NCI-H1092 (cell line): ENCODE results near the gene MINAR1.
"Not testable (repeated sequence)": the region's sequence is repeated elsewhere in the genome, so short reads cannot be mapped to it uniquely, and the experiment has no call there.

Experiments
- DNase-seq: peaks from one replicate; lab custom pipeline; 2025; lab: John Stamatoyannopoulos, UW

MINAR1 gene, protein sequence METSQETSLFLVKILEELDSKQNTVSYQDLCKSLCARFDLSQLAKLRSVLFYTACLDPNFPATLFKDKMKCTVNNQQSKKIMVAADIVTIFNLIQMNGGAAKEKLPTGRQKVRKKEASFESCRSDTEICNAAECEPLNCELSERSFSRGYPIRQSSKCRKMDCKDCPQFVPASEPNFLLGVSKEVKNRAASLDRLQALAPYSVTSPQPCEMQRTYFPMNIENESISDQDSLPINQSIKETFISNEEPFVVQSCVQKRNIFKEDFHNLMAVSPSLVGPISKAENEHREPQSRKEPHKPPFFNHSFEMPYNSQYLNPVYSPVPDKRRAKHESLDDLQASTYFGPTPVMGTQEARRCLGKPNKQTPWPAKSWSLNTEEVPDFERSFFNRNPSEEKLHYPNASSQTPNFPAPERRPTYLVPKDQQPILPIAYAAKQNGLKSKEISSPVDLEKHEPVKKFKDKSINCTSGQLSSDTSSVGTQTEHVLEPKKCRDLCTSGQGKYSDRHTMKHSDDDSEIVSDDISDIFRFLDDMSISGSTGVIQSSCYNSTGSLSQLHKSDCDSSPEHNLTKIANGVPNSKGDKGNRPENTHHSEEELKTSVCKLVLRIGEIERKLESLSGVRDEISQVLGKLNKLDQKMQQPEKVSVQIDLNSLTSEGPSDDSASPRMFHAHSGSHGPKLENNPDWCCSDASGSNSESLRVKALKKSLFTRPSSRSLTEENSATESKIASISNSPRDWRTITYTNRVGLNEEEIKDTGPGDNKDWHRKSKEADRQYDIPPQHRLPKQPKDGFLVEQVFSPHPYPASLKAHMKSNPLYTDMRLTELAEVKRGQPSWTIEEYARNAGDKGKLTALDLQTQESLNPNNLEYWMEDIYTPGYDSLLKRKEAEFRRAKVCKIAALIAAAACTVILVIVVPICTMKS

DNA sequence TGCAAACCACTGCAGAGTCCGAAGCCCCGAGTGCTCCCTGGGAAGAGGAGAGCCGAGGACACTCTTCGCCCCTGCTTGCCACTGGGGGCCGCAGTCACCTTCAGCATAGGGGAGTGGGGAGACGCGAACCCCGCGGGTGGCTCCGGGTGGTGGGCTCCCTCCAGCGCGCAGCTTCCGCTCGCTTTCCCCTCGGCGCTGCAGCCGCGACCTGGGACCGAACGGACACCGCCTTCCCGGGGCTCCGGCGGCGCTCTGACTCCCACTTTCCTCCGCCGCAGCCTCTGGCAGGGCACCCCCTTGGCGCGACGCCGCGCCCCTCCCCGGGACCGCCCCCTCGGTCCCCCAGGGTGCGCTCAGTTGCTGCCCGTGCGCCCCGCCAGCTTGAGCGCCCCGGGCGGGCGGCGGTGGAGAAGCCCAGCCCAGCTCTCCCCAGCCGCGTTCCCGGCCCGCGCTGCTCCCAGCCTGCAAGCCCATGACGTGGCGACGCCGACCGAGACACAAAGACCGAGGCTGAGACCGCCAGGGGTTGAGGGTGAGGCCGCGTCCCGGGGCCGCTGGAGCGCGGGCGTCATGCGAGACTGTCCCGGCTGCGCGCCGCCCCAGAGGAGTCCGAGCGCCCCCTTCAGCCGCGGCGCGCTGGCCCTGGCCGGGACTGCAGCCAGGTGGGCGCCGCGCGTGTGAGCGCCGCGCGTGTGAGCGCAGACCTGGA, at the start of gene MINAR1:
MINAR1 (plus strand) TSS at position 701 of the 709 bp plus-strand sequence. CDS start 23,812 bp downstream, outside the sequence.
- no peak for DNase-seq

DNA sequence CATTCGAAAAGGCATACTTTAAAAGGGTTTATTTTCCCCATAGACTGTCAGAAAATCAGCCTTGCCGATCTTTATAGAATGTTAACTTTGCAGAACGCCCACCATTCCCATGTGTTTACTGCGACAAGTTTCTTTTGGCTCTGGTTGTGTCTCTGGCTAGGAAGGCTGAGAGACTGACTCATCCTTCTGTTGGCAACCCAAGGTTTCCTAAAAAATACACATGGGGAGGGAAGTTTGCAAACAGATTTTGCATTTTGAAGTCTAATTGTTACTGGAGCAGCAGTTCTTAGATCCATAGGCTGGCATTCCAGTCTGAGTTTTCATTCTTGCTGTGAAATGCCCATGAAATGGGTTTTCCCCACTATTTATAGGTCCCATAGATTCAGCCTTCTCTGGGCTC, 37.9 kb upstream of the MINAR1 start:
- no peak for DNase-seq

DNA sequence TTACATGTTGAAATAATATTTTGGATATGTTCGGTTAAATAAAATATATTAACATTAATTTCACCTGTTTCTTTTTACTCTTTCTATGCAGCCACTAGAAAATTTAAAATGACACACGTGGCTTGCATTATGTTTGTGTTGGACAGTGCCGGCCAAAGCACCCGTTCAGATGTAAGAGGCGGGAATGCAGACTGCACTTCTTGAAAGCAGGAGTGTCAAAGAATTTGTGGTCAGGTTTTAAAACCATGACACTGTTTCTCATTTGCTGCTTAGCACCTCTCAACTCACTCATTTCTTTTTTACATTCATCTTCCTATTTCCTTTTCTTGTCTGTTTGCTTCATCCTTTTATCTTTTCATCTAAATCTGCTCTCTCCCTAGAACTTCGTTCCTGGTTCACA, 35.3 kb upstream of the MINAR1 start:
- DNase-seq = no peak

DNA sequence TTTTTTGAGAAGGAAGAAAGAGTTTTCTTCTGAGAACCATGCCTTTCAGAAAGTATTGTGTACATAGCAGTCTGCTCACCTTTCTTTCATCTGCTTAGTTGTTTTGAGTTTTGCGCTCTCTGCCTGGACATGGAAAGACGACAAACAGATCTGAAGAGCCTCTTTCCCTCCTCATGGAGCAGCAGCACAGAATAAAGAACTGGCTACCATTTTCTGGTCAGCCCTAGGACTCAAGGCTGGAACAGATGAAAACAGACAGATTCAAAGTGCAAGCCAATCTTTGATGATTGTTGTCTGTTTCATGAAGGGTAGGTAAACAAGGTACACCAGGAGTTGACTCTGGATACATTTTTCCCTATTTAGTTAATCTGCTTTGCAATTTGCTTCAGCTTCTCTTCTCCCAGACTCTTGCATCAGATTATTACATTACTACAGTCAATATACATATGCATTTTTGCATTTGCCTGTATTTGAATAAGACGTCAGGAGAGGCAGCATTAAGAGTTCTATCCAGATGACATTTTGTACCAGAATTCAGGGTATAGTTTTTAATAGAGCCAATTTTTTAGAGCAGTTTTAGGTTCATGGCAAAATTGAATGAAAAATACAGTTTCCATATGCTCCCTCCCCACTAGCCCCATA, 34.7 kb upstream of the MINAR1 start:
- no peak for DNase-seq

DNA sequence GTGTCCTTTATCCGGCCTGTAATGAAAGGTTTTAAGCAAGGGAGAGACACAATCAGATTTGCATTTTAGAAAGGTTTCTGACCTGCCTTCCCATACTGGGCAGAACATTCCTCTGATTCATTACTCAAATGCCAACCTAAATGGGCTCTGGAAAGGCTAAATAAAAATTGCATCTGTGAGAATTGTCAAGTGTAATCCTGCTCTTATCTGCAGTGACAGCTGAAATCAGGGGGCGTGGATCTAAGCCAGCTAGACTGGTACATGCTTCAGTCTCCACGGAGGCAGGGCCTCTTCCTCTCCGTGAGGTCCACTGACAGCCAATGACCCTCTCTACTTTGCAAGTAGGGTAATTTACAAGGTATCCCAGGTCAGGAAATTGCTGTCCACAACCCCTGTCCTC, 32.5 kb upstream of the MINAR1 start:
- no peak for DNase-seq

DNA sequence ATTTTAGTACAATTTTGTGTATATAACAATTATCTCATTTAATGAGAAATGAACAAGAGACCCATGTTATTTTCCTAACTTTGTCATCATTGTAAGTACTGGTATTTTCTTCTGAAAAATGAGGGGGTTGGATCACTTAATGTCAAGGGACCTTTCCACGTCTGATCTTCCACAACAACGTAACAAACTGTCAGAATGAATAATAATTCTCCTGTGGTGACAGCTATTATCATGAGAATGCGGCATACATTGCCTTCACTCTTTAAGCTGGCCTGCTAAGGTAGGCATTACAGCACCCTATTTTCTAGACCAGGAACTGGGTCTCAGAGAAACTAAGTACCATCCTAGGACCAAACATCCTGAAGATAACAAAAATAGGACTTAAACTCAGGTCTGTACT, 31.5 kb upstream of the MINAR1 start:
- DNase-seq = no peak

DNA sequence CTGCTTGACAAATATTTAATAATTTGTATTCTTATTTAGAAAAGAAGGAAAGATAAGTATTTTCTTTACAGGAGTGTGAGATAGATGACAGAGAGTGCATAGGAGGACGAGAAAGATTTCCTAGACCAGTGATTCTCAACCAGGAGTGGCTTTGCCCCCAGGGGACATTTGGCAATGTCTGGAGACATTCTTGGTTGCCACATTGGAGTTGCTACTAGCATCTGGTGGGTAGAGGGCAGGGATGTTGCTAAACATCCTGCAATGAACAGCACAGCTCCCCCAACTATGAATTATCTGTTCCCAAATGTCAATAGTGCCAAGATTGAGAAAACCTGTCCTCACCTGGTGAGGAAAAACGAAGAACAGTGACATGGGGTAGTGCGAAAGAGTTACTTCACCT, 30.8 kb upstream of the MINAR1 start:
- no peak for DNase-seq

DNA sequence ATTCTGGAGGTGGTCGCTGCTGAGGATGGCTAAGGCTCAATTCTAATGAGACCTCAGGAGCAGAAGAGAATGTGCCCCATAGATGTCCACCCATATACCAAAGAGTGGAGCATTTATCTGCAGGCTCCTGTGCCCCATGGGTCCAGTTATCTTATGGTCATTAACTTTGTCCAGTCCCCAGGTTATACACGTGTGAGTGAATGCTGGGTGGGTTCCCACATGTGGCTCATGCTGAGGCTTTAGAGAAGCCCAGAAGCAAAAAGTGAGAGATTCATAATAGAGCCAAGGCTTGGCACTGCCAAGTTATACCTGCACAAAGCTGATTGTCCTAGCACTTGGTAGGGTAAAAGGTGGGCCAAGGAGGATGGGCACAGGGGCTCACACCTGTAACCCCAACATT, 30.0 kb upstream of the MINAR1 start:
- DNase-seq = no peak

DNA sequence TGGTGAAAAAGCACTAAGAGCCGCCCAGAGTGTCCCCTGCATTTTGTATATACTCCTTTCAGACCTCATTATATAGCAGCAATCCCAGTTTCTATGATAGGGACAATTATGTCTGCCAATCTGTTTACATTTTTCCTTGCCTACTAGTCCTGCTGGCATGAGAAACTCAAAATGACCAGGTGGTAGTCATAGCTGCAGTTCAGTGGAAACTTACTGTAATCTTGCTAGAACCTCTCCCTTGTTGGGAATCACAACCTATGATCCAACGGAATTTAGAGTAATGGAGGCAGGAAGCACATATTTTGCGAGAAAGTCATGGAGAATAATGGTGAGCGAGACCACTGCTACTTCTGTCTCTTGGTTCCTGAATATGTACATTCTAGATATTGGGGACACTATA, 28.6 kb upstream of the MINAR1 start:
- DNase-seq = no peak

DNA sequence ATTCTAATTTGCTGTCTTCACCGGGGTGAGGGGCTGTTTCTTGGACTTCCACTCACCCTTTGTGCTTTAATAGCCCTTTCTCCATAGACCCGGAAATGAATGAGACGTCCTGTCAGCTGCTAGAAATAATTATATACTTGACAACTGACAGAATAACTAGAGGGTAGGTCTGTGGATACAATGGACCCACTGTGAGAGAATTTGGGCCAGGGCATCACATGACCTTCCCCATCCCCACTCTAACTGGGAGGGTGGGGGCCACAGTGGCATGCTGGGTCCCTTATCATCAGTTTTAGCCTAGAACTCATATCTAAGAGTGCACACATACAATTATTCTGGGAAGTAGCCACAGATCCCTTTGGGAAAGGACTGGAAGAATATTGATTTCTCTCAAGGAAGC, 25.9 kb upstream of the MINAR1 start:
- no peak for DNase-seq

DNA sequence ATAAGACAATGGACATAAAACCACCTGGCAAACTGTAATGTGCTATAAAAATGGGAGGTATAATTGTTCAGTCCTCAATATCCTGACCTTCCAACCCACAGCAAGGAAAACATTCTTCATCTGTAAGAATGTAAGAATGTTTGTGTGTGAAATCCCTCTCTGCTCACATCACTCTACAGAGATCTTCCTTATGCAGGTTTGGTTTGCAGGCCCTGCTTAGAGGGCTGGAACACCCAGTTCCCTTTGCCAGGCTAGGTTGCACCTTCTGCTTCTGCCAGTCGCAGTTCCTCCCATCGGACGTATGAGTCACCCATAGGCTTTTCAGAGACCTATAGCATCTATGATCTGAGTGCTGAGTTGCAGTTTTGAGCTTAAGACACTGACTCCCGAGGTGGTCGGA, 24.1 kb upstream of the MINAR1 start:
- no peak for DNase-seq

DNA sequence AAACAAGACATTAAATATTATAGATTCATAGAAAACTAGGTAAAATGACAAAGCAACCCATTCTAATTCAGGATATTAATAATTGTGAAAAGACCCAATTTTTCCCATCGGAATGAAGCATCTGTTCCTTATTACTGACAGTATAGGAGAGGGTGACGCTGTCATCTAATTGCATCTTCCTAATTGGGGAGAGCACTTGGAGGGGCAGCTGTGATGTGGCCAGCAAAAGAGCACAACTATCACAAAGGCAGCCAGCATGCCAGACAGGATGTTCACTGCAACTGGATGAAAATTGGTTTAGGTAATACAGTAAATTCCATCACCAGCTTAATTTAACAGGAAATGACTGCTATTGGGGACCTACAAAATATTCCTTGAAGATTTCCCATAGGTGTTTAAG, 21.9 kb upstream of the MINAR1 start:
- DNase-seq = no peak

DNA sequence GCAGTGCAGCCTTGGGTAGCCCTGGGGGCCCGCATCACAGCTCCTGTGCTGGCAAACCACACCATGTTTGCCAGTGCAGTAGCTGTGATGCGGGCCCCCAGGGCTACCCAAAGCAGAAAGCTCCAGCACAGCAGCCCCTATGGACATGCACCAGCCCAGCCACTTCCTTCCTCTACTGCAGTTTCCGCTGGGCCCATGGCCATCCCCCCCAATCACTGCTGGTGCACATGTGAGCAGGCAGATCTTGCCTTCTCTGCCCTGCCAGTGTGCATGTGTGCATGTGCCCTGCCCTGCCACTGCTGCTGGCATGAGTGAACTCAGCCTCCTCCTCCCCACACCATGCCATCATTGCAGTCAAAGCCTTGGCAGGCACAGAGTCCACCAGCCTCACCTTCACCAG, 20.1 kb upstream of the MINAR1 start:
- no peak for DNase-seq

DNA sequence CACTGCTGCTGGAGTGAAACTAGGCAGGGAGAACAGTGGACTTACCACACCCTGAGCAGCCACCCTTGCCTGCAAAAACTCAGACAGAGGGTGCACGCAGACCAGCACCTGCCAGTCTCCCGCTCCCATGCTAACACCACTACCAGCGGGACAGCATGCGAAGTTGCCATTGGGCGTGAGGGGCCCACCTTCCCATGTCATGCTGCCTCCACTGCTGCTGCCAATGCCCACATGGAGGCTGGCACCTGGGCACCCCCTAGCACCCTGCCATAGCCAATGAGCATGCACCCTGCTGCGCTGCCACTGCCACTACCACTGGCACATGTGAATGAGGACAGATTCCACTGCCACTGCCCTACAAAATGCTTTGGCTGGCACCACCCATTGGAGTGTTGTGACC, 19.7 kb upstream of the MINAR1 start:
- DNase-seq = no peak

DNA sequence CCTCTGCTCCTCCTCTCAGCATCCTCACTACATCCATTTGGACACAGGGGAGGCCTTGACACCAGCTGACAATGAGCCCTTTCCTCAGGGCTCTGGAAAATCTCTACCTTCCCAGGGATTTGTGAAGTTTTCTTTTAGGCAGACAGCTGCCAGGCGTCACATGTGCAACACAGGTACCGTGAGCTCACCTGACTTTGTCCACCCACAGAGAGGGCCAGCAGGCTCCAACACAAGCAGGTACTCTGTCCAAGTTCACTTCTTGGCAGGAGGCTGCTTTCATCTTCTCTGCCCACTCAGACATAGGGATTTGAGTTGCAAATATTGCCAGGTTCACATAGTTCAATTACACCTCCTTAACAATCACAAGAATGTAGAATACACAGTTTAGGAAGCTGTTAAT, 15.3 kb upstream of the MINAR1 start:
- DNase-seq = no peak

DNA sequence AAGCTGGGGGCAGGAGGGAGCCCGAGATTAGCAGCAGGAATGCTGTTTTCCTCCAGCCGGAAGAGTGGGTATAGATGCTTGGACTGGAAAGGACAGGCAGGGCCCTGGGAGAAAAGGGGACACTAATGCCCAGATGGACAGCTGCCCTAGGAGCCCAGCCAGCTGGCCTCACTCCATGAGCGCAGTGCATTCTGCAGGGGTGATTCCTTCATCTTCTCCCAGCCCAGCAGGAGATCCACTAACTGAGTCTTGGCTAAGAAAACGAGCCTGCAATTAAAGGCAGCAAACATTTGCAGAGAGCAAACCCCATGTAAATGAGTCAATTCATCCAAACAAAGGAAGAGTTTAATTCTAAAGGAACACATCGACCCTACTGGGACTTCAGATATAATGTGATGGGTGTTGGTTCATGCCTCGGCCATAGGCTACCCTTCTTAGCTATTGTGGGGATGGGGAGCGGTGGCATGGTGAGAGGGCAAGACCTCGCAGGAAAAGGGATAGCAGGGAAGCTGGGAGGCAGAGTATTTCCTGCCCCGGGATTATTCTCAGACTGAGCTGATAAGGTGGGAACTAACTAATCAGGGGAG, 13.3 kb upstream of the MINAR1 start:
- DNase-seq = no peak

DNA sequence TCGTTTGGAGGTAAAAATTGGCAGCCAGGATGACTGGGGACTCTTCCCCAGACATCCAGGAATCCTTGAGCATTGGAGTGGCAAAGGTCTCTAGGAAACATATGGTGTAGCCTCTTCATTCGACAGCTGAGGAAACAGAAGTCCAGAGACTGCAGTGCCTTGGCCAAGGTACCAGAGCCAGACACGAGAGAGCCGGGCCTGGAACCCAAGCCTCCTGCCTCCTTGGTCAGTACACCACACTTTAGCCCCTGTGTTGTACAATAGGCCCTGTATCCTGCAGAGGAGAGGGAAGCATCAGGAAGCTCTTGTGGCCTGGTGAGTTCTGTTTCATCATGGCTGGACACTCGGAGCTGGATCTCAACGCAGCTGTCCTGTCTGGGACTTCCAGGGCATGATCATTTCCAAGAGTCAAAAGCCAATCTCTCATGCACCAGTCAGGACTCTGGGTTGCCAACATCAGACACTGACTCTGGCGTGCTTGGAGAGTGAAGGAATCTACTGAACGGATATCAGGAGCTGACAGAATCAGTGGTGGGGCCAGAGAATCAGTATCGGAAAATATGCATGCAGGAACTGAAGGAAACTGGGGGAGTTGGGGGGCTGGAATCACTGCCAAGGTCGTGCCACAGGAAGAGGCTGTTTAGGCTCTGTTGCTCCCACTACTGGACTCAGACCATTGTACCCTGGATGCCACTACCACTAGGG, 6.4 kb upstream of the MINAR1 start:
- no peak for DNase-seq

DNA sequence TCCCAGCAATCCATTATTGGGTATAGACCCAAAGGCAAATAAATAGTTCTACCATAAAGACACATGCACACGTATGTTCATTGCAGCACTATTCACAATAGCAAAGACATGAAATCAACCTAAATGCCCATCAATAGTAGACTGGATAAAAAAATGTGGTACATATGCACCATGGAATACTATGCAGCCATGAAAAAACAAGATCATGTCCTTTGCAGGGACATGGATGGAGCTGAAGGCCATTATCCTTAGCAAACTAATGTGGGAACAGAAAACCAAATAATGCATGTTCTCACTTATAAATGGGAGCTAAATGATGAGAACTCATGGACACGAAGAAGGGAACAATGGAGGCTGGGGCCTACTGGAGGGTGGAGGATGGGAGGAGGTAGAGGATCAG, 5.2 kb upstream of the MINAR1 start:
- DNase-seq = not testable (repeated sequence)

DNA sequence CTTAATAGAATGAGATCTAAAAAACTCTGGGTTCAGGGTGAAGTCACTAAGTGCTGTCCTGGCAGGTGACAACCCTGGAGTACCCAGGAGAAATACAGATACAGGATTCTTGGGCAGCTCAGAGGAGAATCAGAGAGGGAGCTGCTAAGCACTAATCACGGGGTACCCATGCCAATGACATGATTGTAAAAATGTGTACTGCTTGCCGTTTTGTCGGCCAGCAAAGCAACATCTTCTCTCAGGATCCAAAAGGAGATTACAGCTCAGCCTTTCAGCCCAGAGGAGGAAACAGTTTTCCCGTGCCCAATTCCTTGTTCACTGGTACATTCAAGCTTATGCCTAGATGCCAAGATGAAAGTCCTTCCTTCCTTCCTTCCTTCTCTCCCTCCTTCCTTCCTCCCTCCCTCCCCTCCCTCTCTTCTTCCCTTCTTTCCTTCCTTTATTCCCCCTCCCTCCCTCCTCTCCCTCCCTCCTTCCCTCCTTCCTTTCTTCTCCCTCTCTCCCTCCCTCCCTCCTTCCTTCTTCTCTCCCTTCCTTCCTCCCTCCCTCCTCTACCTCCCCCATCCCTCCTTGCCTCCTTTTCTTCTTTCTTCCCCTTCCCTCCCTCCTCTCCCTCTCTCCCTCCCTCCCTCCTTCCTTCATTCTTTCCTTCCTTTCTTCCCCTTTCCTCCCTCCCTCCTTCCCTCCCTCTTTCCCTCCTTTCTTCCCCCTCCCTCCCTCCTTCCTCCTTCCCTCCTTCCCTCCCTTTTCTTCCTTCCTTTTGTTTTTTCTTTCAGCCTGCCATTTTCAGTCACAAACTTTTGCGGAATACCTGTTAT, 4.1 kb upstream of the MINAR1 start:
- no peak for DNase-seq
